ENCODE data around the gene MOB2. TPM values are rescaled to one million over a fixed set of nuclear protein-coding genes. Genes with fewer than 3 reads are reported as not detected.

MOB2 gene
- total and polyA plus RNA-seq, 9 of the 15 experiments (the other 6 are each of a cell fraction or from before 2014, with no cell fraction given) = 0.17 to 36.8 (median 19.2) TPM

GRCh38 chr11:1440066-1440465 lies 46.5 kb downstream of the MOB2 start (continued):
- TF ChIP-seq, protein P1, sequence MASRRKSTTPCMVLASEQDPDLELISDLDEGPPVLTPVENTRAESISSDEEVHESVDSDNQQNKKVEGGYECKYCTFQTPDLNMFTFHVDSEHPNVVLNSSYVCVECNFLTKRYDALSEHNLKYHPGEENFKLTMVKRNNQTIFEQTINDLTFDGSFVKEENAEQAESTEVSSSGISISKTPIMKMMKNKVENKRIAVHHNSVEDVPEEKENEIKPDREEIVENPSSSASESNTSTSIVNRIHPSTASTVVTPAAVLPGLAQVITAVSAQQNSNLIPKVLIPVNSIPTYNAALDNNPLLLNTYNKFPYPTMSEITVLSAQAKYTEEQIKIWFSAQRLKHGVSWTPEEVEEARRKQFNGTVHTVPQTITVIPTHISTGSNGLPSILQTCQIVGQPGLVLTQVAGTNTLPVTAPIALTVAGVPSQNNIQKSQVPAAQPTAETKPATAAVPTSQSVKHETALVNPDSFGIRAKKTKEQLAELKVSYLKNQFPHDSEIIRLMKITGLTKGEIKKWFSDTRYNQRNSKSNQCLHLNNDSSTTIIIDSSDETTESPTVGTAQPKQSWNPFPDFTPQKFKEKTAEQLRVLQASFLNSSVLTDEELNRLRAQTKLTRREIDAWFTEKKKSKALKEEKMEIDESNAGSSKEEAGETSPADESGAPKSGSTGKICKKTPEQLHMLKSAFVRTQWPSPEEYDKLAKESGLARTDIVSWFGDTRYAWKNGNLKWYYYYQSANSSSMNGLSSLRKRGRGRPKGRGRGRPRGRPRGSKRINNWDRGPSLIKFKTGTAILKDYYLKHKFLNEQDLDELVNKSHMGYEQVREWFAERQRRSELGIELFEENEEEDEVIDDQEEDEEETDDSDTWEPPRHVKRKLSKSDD (conservative IDR thresholded peaks at IDR 0.05; ENCODE audit: low read length) = no peak
- TF ChIP-seq ZNF282 (CRISPR knock-in tag; IDR thresholded peaks at IDR 0.05) = no peak
- no peak for TF ChIP-seq ZFX (CRISPR knock-in tag; IDR thresholded peaks at IDR 0.05)
- TF ChIP-seq ZNF143 (CRISPR knock-in tag; IDR thresholded peaks at IDR 0.05) = no peak
- no peak for TF ChIP-seq PPARD (CRISPR knock-in tag; IDR thresholded peaks at IDR 0.05)
- TF ChIP-seq KLF16 (IDR thresholded peaks at IDR 0.05) = no peak

GRCh38 chr11:1439341-1439740 lies 47.2 kb downstream of the MOB2 start:
- intact Hi-C loops (cut with micrococcal nuclease) = no loop called here
- H3K9ac ChIP-seq (ENCODE audit: insufficient read depth in 1 of 2, low read depth in 2 of 2, low read length in 2 of 2) = no peak overlapping the region
- no peak overlapping the region for H3K4me3 ChIP-seq
- POLR2A ChIA-PET = no interaction called here
- peaks cover 9% of the 10 kb centered on the region; the same call in 1 of the 2 replicates for H4K20me1 ChIP-seq (replicated peaks; ENCODE audit: control insufficient read depth, insufficient read depth, low read length)
- H3K9me3 ChIP-seq (replicated peaks; ENCODE audit: control insufficient read depth, insufficient read depth, low read depth, low read length) = no peaks in the 10 kb centered on the region
- TF ChIP-seq POLR2A (conservative IDR thresholded peaks at IDR 0.05) = no peak
- TF ChIP-seq, protein P2, sequence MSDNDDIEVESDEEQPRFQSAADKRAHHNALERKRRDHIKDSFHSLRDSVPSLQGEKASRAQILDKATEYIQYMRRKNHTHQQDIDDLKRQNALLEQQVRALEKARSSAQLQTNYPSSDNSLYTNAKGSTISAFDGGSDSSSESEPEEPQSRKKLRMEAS (CRISPR knock-in tag; IDR thresholded peaks at IDR 0.05) = no peak
- ATAC-seq (no peak), DNase-seq (ENCODE audit: extremely low read depth in 1 of 4, low spot score in 3 of 4) (no peak), FAIRE-seq (no peak)
- H3K9me1 ChIP-seq (ENCODE audit: control insufficient read depth, insufficient read depth, low read length) = no peaks in the 10 kb centered on the region
- no peak overlapping the region for H3K4me2 ChIP-seq (ENCODE audit: insufficient read depth, low read length)
- H3K79me2 ChIP-seq (ENCODE audit: control insufficient read depth, insufficient read depth, low read length) = no peaks in the 10 kb centered on the region
- 7% methylated on average over 3 of the region's 11 CpGs for WGBS (ENCODE audit: insufficient coverage, low coverage, missing lambda C conversion rate)
- no TSS peak for BruUV-seq (replicated peaks)
- H2AFZ ChIP-seq (ENCODE audit: low read depth, low read length) = no peak overlapping the region
- no peaks in the 10 kb centered on the region for H3K36me3 ChIP-seq (ENCODE audit: control insufficient read depth, insufficient read depth, low read length)
- in situ Hi-C loops (cut with MboI) = no loop called here
- H3K27me3 ChIP-seq (ENCODE audit: control insufficient read depth in 2 of 2, insufficient read depth in 2 of 2, low read length in 2 of 2) = peaks cover 0 to 12% of the 10 kb centered on the region in 2 experiments; a peak in 2 of 5 replicates
- H3K27ac ChIP-seq (ENCODE audit: extremely low read depth, low read depth, low read length) = no peak overlapping the region
- CTCF ChIA-PET (ENCODE audit: low intra/inter-chr PET ratio) = no interaction called here
- peaks cover 0 to 63% of the 10 kb centered on the region in 2 experiments; a peak in 3 of 5 replicates for H3K4me1 ChIP-seq (replicated peaks in 1 of 2; ENCODE audit: control insufficient read depth in 2 of 2, insufficient read depth in 2 of 2, low read length in 2 of 2)
